GM19099 (cell line): ENCODE data around the gene DRICH1.

Experiments
- POLR2A ChIP-seq: IDR thresholded peaks from 3 replicates; pipeline ENCODE4 v1.6.1; 2011; ENCODE audit warnings: low read depth; ENCODE audit not compliant: insufficient read length; ENCODE audit errors: extremely low read depth

Gene DRICH1

GRCh38 chr22:23632178-23632577 lies at the start of gene DRICH1:
Gene DRICH1, minus strand, starts transcription at chr22:23632321. Its CDS starts 298 bp downstream, at chr22:23632023.
- no peak for TF ChIP-seq POLR2A

- no peak for TF ChIP-seq POLR2A
Observed at GRCh38 chr22:23681026-23681809, 49.1 kb upstream of the DRICH1 start.

GRCh38 chr22:23678133-23678532 lies 46.0 kb upstream of the DRICH1 start:
- TF ChIP-seq POLR2A: no peak

- no peak for TF ChIP-seq POLR2A
Observed at GRCh38 chr22:23677701-23677995, 45.5 kb upstream of the DRICH1 start.

- no peak for TF ChIP-seq POLR2A
Observed at GRCh38 chr22:23675502-23676415, 43.6 kb upstream of the DRICH1 start.

GRCh38 chr22:23673826-23674690 lies 41.9 kb upstream of the DRICH1 start:
- no peak for TF ChIP-seq POLR2A

- no peak for TF ChIP-seq POLR2A
Observed at GRCh38 chr22:23673050-23673620, 41.0 kb upstream of the DRICH1 start.

- TF ChIP-seq POLR2A: no peak
Observed at GRCh38 chr22:23670378-23671295, 38.5 kb upstream of the DRICH1 start.

GRCh38 chr22:23657727-23658126 lies 25.6 kb upstream of the DRICH1 start:
- no peak for TF ChIP-seq POLR2A

- no peak for TF ChIP-seq POLR2A
Observed at GRCh38 chr22:23655891-23656475, 23.9 kb upstream of the DRICH1 start.

GRCh38 chr22:23652711-23653110 lies 20.6 kb upstream of the DRICH1 start:
- TF ChIP-seq POLR2A: no peak

- TF ChIP-seq POLR2A: no peak
Observed at GRCh38 chr22:23652286-23652685, 20.2 kb upstream of the DRICH1 start.

- no peak for TF ChIP-seq POLR2A
Observed at GRCh38 chr22:23651676-23652075, 19.6 kb upstream of the DRICH1 start.
